ENCODE measurements around the gene RDH13. TPM values are rescaled to one million over a fixed set of nuclear protein-coding genes. Genes with fewer than 3 reads are reported as not detected.
"Not testable (repeated sequence)": the region's sequence is repeated elsewhere in the genome, so short reads cannot be mapped to it uniquely, and the experiment has no call there.

RDH13 gene
- polyA plus RNA-seq, 1 of the 3 experiments (the other 2 are of a cell fraction): 9.6 TPM

DNA sequence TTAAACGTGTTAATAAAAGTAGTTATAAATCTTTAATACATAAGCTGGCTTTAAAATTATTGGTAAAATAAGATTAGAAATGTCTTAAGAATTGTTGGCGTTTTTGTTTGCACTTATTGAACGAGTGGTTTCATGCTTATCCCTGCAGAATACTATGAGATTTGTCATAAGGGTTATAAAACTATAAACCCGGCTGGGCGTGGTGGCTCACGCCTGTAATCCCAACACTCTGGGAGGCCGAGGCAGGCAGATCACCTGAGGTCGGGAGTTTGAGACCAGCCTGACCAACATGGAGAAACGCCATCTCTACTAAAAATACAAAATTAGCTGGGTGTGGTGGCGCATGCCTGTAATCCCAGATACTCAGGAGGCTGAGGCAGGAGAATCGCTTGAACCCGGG, 22.3 kb downstream of the RDH13 start:
- POLR2A ChIA-PET; H3K79me2 ChIP-seq (ENCODE audit: insufficient read depth); H3K9me2 ChIP-seq; CTCF ChIA-PET; DNase-seq; H4K20me1 ChIP-seq (ENCODE audit: insufficient read depth); H3K27ac ChIP-seq (ENCODE audit: low read depth in 2 of 2, low read length in 1 of 2); H3K4me1 ChIP-seq (ENCODE audit: control insufficient read depth in 1 of 2, insufficient read depth in 2 of 2, low read depth in 1 of 2, low read length in 1 of 2); H3K9ac ChIP-seq; H3K4me3 ChIP-seq (ENCODE audit: low read depth in 2 of 2, low read length in 1 of 2); H3K4me2 ChIP-seq; H3F3A ChIP-seq (replicated peaks; ENCODE audit: insufficient read depth); H3K27me3 ChIP-seq (ENCODE audit: insufficient read depth); H3K9me3 ChIP-seq; H2AFZ ChIP-seq (ENCODE audit: low read depth): not testable (repeated sequence)
- WGBS (ENCODE audit: low lambda C conversion rate): 90% methylated on average over 12 of the region's 12 CpGs
- peaks cover 0 to 18% of the 10 kb centered on the region in 2 experiments for H3K36me3 ChIP-seq (replicated peaks in 1 of 2; ENCODE audit: control insufficient read depth in 1 of 2, insufficient read depth in 2 of 2, low read length in 1 of 2)

DNA sequence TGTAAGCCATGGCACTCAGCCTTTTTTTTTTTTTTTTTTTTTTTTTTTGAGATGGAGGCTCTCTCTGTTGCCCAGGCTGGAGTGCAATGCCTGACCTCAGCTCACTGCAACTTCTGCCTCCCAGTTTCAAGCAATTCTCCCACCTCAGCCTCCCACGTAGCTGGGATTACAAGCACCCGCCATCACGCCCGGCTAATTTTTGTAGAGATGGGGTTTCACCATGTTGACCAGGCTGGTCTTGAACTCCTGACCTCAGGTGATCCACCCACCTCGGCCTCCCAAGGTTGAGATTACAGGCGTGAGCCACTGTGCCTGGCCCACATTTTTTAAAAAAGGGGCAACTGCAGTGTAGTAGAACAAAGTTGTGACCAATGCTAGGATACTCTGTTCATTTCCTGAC, 25.3 kb downstream of the RDH13 start:
- DNase-seq; H2AFZ ChIP-seq (ENCODE audit: low read depth); H3K9me2 ChIP-seq; H3F3A ChIP-seq (replicated peaks; ENCODE audit: insufficient read depth); H3K9ac ChIP-seq; H3K4me1 ChIP-seq (ENCODE audit: control insufficient read depth in 1 of 2, insufficient read depth in 2 of 2, low read depth in 1 of 2, low read length in 1 of 2); H3K9me3 ChIP-seq; H3K36me3 ChIP-seq (replicated peaks in 1 of 2; ENCODE audit: control insufficient read depth in 1 of 2, insufficient read depth in 2 of 2, low read length in 1 of 2); H4K20me1 ChIP-seq (ENCODE audit: insufficient read depth); POLR2A ChIA-PET; H3K4me3 ChIP-seq (ENCODE audit: low read depth in 2 of 2, low read length in 1 of 2); H3K27ac ChIP-seq (ENCODE audit: low read depth in 2 of 2, low read length in 1 of 2); CTCF ChIA-PET; H3K4me2 ChIP-seq; H3K27me3 ChIP-seq (ENCODE audit: insufficient read depth); H3K79me2 ChIP-seq (ENCODE audit: insufficient read depth): not testable (repeated sequence)
- 74% methylated on average over 4 of the region's 6 CpGs for WGBS (ENCODE audit: low lambda C conversion rate)

DNA sequence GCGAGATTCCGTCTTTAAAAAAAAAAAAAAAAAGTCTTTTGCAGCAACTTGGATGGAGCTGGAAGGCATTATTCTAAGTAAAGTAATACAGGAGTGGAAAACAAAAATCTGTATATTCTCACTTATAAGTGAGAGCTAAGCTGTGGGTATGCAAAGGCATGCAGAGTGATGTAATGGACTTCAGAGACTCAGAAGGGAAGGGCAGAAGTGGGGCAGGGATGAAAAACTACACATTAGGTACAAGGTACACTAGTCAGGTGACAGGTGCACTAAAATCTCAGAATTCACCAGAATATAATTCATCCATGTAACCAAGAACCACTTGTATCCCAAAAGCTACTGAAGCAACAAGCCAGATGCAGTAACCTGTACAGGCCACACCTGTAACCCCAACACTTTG, 26.9 kb downstream of the RDH13 start:
- no peaks in the 10 kb centered on the region for H3K9me3 ChIP-seq
- no peaks in the 10 kb centered on the region for H3K27me3 ChIP-seq (ENCODE audit: insufficient read depth)
- no peaks in the 10 kb centered on the region for H3K4me1 ChIP-seq (ENCODE audit: control insufficient read depth in 1 of 2, insufficient read depth in 2 of 2, low read depth in 1 of 2, low read length in 1 of 2)
- no peak overlapping the region for H3K4me2 ChIP-seq
- ChIA-PET POLR2A (no interaction called here), CTCF (no interaction called here)
- H3F3A ChIP-seq (replicated peaks; ENCODE audit: insufficient read depth): no peaks in the 10 kb centered on the region
- 86% methylated on average over 2 of the region's 2 CpGs for WGBS (ENCODE audit: low lambda C conversion rate)
- TF ChIP-seq TCF12 (IDR thresholded peaks at IDR 0.05) (no peak), CHD2 (IDR thresholded peaks at IDR 0.05; ENCODE audit: low read length, partially characterized antibody) (no peak), RAD21 (IDR thresholded peaks at IDR 0.05; ENCODE audit: low read length) (no peak), FOXM1 (IDR thresholded peaks at IDR 0.05; ENCODE audit: low read depth) (no peak), MXI1 (IDR thresholded peaks at IDR 0.05; ENCODE audit: low read depth, low read length) (no peak), ELF1 (IDR thresholded peaks at IDR 0.05) (no peak), GABPA (IDR thresholded peaks at IDR 0.05; ENCODE audit: low read depth) (no peak), EZH2phosphoT487 (IDR thresholded peaks at IDR 0.05; ENCODE audit: borderline replicate concordance, low read depth) (no peak), NRF1 (IDR thresholded peaks at IDR 0.05; ENCODE audit: low read depth, low read length) (no peak), SIN3A (IDR thresholded peaks at IDR 0.05; ENCODE audit: borderline replicate concordance, low read depth, low read length) (no peak), GATA2 (CRISPR knock-in tag; IDR thresholded peaks at IDR 0.05) (no peak), RCOR1 (IDR thresholded peaks at IDR 0.05; ENCODE audit: low read length) (no peak), EP300 (IDR thresholded peaks at IDR 0.05; ENCODE audit: borderline replicate concordance in 1 of 2, low read depth in 1 of 2, low read length in 1 of 2) (no peak), POLR2AphosphoS5 (IDR thresholded peaks at IDR 0.05; ENCODE audit: low read depth, low read length) (no peak)
- TF ChIP-seq, protein P1, sequence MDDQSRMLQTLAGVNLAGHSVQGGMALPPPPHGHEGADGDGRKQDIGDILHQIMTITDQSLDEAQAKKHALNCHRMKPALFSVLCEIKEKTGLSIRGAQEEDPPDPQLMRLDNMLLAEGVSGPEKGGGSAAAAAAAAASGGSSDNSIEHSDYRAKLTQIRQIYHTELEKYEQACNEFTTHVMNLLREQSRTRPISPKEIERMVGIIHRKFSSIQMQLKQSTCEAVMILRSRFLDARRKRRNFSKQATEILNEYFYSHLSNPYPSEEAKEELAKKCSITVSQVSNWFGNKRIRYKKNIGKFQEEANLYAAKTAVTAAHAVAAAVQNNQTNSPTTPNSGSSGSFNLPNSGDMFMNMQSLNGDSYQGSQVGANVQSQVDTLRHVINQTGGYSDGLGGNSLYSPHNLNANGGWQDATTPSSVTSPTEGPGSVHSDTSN (IDR thresholded peaks at IDR 0.05): no peak
- TF ChIP-seq, protein P2, sequence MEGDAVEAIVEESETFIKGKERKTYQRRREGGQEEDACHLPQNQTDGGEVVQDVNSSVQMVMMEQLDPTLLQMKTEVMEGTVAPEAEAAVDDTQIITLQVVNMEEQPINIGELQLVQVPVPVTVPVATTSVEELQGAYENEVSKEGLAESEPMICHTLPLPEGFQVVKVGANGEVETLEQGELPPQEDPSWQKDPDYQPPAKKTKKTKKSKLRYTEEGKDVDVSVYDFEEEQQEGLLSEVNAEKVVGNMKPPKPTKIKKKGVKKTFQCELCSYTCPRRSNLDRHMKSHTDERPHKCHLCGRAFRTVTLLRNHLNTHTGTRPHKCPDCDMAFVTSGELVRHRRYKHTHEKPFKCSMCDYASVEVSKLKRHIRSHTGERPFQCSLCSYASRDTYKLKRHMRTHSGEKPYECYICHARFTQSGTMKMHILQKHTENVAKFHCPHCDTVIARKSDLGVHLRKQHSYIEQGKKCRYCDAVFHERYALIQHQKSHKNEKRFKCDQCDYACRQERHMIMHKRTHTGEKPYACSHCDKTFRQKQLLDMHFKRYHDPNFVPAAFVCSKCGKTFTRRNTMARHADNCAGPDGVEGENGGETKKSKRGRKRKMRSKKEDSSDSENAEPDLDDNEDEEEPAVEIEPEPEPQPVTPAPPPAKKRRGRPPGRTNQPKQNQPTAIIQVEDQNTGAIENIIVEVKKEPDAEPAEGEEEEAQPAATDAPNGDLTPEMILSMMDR (IDR thresholded peaks at IDR 0.05): no peak
- TF ChIP-seq, protein P3, sequence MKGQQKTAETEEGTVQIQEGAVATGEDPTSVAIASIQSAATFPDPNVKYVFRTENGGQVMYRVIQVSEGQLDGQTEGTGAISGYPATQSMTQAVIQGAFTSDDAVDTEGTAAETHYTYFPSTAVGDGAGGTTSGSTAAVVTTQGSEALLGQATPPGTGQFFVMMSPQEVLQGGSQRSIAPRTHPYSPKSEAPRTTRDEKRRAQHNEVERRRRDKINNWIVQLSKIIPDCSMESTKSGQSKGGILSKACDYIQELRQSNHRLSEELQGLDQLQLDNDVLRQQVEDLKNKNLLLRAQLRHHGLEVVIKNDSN (IDR thresholded peaks at IDR 0.05; ENCODE audit: borderline replicate concordance, low read depth): no peak
- TF ChIP-seq, protein P4, sequence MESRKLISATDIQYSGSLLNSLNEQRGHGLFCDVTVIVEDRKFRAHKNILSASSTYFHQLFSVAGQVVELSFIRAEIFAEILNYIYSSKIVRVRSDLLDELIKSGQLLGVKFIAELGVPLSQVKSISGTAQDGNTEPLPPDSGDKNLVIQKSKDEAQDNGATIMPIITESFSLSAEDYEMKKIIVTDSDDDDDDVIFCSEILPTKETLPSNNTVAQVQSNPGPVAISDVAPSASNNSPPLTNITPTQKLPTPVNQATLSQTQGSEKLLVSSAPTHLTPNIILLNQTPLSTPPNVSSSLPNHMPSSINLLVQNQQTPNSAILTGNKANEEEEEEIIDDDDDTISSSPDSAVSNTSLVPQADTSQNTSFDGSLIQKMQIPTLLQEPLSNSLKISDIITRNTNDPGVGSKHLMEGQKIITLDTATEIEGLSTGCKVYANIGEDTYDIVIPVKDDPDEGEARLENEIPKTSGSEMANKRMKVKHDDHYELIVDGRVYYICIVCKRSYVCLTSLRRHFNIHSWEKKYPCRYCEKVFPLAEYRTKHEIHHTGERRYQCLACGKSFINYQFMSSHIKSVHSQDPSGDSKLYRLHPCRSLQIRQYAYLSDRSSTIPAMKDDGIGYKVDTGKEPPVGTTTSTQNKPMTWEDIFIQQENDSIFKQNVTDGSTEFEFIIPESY (IDR thresholded peaks at IDR 0.05; ENCODE audit: borderline replicate concordance, low read depth): no peak
- TF ChIP-seq, protein P5, sequence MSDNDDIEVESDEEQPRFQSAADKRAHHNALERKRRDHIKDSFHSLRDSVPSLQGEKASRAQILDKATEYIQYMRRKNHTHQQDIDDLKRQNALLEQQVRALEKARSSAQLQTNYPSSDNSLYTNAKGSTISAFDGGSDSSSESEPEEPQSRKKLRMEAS (IDR thresholded peaks at IDR 0.05; ENCODE audit: low read depth): no peak
- no peaks in the 10 kb centered on the region for H3K9me2 ChIP-seq
- no peaks in the 10 kb centered on the region for H3K36me3 ChIP-seq (replicated peaks in 1 of 2; ENCODE audit: control insufficient read depth in 1 of 2, insufficient read depth in 2 of 2, low read length in 1 of 2)
- H3K4me3 ChIP-seq (ENCODE audit: low read depth in 2 of 2, low read length in 1 of 2): no peak overlapping the region
- no peak overlapping the region for H3K27ac ChIP-seq (ENCODE audit: low read depth in 2 of 2, low read length in 1 of 2)
- H3K9ac ChIP-seq: no peak overlapping the region
- DNase-seq: no peak
- no peaks in the 10 kb centered on the region for H4K20me1 ChIP-seq (ENCODE audit: insufficient read depth)
- peaks cover 5% of the 10 kb centered on the region; the same call in 1 of the 2 replicates for H3K79me2 ChIP-seq (ENCODE audit: insufficient read depth)
- H2AFZ ChIP-seq (ENCODE audit: low read depth): no peak overlapping the region
